NOMO-1 treated with dmso at 0.1 percent for 144 hours (cell line): ENCODE results near the gene ROBO2.

Experiments
- DNase-seq: peaks from one replicate; lab custom pipeline; 2025; ENCODE audit not compliant: unreplicated experiment; lab: John Stamatoyannopoulos, UW

ROBO2 gene

DNA sequence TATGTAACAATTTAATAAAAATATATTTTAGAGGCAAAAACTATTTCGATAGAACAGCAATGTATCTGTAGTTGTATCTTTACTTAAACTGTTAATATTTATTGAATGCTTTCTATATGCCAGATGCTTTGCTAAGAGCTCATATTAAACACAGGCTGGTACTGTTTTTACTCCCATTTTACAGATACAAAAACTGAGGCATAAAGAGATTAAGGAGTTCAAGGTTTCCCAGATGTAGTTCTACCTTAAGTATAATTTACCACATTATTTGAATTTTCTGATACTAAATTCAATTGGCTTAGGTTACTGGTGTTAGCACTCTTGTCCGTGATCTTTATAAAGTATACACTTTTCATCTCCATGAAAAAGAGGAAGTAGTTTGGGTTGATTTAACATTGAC, 149.8 kb downstream of the ROBO2 start:
- no peak for DNase-seq

DNA sequence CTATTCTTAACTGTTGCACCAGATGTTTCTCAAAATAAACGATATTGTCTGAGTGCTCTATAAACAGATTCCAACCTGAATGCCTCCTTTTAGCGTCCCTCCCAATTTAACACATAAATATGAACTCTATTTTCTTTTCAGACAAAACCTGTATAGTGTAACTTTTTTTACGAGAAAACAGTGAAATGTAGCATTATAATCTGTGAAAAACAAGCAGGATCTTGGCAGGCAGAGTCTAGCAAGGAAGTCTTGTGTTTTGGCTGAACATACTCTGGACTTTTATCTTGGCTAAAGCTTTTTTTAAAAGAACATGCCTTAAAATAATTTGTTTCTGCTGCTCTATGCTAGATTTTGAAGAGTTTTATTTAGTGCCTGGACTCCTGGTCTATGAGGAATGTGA, 150.5 kb downstream of the ROBO2 start:
- no peak for DNase-seq

DNA sequence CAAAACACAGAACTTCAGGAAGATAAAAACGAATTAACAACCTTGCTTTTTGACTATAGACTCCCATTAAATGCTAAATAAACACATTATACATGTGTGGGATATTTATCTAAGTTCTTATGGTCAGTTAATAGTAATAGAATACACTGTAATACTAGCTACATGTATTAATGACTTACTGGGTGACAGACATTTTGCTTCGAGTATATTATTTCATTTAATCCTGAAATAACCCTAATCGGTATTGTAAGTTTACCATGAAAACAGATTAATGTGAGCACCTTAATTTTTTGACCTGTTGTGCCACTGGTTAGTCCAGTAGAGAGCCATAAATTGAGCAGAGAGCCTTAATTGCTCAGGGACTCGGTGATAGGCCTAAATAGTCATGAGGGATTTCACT, 151.1 kb downstream of the ROBO2 start:
- DNase-seq, result no peak

DNA sequence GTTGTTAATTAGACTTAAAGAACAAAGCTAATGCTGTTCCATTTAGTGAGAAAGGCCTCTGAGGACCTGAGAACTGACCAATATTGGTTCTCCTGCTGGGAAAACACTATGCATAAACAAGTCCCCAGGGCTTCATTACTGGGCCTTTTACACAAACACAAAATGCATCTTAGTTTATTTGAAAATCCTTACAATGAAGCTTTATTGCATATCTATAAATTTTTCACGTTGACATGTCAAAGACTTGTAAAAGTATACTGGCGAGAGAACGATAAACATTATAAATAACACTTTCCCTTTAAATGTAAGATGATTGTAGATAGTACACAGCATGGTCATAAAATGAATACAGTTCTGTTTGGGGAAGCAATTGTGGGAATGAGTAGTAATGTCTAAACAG, 151.7 kb downstream of the ROBO2 start:
- no peak for DNase-seq

DNA sequence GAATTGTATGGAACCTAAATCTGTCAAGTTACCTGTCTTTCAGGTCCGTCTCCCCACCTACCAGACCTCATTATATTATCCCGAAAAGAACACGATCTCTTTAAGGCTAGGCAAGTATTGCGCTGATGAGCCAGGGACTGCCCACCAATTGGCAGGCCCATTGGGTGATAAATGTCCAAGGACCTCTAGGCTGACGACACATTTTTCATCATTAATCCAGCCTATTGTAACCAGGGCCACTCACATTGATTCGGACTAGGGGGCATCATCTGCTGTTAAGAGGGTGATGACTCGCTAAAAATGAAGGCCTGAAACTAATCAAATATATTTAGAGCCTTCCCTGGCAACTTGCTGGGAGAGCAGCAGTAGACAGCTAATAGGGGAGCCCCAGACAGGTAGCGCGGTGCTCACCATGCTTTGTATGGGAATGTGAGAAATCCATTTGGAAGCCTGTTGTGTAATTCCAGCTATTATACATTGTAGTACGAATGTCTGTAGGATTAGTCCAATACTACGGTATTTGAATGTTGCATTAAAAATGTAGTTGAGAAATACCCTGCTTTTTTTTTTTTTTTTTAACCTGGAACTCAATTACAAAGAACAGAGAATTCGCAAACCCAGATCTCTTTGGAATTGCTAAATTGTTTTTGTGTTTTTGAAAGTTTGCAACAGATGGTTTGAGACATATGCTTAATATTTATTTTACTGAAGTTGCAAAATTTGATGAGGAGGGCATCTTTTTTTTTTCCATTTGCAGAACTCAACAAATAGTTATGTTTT, 156.1 kb downstream of the ROBO2 start:
- DNase-seq, result no peak

DNA sequence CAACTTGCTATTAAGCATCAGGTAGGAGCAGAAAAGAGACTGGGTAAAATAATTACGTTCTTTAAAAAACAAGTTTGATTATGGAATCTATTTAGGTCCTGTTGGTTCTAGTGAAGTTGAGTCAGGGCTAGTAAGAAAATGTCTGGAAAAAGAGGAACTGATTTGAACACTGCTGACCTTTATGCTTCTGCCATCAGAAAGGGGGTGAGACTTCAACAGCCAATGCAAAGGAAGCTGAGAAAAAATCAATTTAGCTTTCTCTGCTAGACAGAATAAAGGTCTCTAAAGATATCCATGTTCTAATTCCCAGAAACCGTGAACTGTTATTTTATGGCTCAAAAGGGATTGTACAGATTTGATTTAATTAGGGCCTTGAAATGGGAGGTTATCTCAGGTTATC, 157.5 kb downstream of the ROBO2 start:
- no peak for DNase-seq

DNA sequence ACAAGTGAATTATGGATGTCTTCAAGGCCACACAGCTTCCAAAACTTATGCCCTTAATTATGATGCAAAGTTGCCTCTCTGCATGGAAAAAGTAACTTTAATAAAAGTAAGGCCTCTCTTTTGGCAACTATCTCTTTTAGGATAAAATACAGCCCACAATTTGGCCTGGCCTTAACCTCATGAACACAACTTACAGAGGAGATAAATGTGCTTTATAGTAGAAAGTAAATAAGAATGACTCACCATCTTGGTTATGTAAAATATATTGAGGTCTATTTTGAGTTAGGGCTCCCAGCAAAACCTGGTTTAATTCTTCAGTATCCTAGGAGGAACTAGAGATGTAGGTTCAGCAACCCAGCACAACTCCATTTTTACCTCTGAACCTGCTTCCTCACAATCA, 164.0 kb downstream of the ROBO2 start:
- DNase-seq, result no peak

DNA sequence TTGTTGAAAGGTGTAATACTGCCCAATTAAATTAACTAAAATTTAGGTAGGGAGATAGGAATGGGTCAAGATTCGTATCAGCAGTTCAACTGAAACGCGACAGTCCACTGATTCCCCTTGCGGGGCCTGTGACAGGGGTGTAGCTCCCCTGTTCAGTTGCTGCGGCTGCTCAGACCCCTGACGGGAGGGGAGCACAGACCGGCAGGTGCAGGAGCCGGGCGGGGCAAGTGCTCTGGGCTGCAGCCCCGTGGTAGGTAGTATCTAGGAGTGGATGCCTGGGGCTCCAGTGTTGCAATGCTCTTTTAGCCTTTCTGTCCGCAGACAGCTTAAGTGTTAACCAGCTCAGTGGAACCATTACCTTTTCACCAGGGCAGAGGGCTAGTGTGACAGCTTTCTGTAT, 164.9 kb downstream of the ROBO2 start:
- no peak for DNase-seq

DNA sequence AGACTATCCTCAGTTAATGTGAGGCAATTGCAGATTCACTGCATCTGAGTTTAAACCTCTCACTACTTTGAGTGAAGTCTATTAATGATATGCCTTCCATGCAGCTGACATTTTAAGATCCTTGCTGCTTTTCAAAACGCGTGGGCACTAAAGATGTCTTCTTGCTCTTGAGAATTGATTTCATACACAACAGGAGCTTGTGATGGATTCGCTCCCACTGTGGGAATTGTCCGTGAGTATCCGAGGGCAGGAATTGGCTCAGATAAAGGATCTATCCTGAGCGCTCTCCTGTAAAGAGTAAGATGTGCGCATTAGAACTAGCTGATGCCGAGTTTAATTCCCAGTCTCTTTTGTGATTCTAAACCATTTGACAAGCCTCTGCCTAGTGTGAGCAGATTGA, 167.9 kb downstream of the ROBO2 start:
- no peak for DNase-seq

DNA sequence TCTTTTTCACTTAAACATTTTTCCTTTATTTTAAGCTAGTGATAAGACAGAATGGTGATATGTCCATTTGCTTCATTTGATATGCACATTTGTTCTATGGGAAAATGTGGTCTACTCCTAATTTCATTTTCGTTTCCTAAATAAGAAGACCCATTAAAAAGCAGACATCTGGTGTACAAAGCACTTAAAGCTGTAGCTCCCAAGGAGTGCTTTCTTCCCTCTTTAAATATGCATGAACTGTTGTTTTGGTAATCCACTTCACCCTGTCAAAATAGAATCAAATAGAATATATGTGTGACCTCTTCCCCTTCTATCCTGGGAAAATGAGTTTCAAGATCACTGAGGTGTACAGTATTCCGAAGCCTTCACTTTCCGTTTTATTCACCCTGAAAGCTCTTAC, 182.8 kb downstream of the ROBO2 start:
- DNase-seq, result no peak

DNA sequence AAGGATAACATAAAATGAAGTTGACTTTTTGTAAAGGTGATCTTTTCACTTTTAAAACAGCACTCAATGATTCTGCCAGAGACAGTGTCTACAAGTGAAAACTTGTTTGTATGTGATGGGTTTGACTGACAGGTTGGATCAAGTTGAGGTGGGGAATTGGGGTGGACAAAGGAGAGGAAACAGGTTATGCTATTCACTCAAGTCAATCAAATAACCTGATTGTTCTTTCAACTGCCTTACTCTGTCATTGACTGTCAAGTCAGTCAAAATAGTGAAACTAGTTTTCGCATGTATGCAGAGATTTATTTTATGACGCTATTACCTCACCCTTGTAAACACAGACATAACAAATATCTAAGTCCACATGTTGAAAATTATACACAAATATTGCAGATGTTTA, 187.7 kb downstream of the ROBO2 start:
- no peak for DNase-seq

DNA sequence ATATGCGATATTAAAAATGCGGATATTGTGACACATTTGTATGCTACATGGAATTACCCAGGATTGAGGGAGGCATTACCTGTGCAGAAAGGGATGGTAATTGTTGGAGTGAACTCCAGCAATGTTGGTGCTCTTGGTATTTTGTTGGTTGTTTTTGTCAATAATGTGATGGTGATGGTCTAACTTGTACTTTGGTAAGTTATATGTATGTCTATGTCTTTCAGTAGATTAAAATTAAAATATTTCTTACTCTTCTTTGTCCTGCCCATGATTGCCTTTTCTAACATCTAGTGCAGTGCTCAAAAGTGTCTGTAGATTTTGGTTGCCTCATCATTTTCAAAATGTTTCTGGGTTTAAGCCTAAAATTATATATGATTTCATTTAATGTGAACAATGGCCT, 192.7 kb downstream of the ROBO2 start:
- DNase-seq, result no peak

DNA sequence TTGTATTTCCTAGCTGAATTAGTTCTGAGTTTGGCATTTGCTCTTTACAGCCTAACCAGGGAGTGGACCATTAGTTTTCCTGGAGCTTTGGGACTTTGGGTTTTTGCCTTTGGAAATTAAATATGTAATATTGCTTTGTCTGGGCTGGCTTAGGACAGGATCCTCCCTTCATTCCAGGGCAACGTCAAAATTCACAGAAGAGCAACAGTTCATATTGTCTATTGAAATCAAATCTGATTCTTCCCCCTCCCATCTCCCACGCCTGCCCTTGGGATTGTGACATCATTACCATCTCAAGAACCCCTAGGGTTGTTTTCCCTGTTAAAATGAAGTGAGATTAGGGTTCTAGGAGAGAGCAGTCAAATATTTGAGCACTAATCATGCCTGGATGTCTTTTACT, 194.1 kb downstream of the ROBO2 start:
- no peak for DNase-seq

DNA sequence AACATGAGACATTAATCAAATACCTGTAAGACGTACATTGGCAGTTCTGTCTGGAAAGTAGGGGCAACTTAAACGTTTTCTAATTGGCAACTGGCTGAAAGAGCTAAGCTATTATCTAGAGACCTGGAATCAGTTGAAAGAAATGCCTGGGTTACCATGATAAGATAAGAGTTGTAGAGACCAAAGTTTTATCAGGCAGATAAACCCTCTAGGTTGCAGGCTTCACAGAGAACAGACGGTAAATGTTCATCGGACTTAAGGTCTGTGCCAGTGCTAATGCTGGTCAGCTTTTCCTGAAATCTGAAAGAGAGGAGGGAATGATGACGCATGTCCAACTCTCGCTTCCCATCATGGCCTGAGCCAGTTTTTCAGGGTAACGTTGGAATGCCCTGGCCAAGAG, 196.2 kb downstream of the ROBO2 start:
- DNase-seq, result no peak

DNA sequence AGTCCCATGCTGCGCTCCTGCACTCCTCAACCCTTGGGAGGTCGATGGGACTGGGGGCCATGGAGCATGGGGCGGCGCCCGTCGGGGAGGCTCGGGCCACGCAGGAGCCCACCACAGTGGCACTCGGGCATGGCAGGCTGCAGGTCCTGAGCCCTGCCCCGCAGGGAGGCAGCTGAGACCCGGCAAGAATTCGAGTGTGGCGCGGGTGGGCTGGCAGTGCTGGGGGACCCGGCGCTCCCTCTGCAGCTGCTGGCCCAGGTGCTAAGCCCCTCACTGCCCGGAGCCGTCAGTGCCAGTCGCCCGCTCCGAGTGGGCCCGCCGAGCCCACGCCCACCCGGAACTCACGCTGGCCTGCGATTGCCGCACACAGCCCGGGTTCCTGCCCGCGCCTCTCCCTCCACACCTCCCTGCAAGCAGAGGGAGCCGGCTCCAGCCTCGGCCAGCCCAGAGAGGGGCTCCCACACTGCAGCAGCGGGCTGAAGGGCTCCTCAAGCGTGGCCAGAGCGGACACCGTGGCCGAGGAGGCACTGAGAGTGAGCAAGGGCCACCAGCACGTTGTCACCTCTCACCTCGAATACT, 200.3 kb downstream of the ROBO2 start:
- no peak for DNase-seq

DNA sequence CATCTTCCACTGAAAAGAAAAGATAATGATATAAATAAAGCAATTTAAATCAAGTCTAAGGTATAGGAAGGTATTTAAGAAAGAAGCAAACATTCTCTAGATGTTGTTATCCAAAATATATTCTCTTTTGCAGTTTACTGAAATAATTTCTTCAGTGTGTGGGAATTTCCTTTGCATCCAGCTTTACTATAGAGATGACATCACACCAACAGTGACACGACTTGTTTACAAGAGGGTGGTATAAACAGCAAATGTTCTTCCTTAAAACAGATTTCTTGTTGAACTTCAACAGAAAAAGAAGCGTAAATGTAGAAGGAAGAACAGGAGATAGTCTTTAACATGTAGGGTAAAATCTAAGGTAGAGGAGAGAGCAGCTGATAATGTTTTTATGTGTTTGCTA, 202.5 kb downstream of the ROBO2 start:
- no peak for DNase-seq

DNA sequence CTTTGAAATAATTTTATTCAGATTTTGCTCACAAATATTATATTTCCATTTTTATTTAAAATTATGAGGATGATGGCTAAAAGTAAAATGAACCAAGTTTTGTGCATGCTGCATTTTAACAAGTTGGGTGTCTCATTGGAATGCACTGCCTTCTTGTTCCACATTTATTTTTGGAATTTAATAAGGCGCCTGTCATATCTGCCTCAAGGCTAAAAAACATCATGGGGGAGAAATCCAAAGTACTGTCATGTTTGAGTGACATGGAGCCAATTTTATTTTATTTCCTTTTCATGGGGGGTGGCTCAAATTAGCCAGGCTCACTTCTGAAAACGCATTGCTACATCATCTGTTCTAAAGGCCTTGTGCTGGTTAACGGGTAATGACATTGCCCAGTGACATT, 205.1 kb downstream of the ROBO2 start:
- DNase-seq, result no peak

DNA sequence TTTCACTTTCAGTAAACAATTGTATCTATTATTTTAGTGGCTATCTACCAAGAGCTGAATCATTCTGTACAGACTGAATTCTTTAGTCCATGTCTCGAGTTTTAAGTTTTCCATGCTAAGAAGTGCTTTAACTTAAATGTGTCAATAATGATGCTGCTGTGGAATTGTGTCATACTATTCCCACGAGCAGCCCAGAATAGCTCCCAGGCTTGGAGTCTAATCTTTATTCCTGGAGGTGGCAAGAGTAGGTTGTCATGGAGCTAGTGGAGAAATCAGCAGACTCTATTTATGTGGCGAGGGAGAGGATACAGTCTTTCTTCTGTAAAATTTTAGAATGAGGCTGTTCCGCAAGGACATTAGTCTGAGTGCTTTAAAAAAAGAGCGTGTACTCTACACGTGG, 207.2 kb downstream of the ROBO2 start:
- no peak for DNase-seq

DNA sequence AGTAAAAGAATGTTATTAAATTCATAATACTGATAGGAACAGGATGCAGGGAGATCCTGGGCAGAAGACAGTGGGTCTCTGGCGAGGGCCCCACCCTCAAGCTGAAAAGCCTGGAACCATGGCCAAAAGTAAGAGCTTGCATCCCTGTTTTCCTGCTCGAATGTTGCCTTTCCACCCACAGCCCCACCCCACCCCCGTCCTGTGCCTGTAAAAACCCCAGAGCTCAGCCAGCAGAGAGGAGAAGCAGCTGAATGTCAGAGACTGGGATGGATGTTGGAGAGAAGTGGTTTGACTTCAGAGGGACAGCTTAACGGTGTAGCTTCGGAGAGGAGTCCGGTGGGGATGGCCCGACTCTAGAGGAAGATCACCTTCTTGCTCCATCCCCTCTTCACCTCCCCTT, 207.9 kb downstream of the ROBO2 start:
- no peak for DNase-seq

DNA sequence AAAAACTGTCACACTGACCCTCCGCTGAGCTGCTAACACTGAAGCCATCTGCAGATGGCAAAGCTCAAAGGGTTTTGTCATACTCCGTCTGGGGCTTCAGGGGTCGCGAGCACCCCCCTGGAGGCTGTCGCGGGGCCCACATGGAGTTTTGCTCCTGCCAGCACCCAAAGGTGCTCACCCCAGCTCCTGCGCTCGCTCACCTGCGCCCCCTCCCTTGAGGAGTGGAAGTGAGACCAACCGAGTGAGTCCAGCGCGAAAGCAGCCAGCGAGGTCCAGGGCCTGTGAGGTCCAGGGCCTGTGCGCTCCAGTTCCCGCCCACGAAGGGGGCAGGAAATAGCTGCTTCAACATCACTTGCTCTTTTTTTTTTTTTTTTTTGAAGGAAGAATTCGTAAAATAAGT, 208.5 kb downstream of the ROBO2 start:
- DNase-seq, result no peak

DNA sequence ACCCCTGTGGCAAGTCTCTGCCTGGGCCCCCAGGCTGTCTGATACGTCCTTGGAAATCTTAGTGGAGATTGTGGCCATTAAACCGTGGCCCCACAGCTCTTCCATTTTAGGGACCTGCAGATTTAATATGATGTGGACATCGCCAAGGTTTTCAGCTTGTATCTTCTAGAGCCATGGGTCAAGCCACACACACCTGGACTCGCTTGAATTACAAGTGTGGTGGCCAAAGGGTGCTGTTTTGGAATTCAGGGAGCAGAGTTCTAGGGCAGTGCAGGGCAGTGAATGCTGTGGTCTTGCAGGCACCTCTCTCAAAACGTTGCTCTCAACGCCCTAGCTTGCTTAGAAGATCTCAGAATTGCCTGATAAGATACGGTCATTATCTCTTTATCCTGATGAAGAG, 211.2 kb downstream of the ROBO2 start:
- DNase-seq, result no peak

DNA sequence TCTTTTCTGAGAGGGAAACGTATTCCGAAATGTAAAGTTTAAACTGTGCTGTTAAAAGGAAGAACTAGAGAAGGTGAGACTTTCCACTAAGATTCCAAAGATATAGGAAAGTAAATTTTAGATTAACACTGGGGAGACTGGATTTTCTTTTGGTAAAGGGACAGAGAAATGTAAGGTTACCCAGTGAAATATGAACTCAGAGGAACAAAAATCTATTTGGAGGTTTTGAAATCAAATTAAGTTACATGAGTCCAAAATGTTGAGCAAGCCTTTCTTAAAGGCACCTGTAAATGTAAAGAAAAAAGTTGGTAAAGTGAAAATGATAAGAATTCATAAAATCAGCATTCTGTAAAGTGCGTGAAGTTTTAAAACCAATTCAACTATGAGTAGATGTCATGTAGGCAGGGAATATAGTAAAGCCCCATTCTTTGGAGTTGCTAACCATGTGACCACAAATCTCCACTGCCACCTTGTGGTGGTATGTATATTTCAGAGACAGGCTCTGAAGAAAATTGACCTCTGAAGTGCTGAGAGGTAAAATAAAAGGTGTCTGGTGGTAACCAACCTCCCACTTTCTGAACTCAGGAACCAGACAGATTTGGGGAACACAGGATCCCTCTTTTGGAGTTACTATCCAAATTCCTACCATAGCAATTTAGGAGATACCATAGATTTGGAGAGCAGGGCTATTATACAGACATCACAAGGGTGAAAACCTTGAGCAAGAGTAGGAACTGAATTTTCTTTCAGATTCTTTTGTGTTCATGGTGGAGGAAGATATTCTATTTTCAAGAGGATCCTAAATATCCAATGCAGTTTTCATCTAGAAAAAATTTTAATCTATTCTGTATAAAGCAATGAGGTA, 215.3 kb downstream of the ROBO2 start:
- no peak for DNase-seq
